ENCODE results near the gene NRG3.

Gene NRG3

DNA sequence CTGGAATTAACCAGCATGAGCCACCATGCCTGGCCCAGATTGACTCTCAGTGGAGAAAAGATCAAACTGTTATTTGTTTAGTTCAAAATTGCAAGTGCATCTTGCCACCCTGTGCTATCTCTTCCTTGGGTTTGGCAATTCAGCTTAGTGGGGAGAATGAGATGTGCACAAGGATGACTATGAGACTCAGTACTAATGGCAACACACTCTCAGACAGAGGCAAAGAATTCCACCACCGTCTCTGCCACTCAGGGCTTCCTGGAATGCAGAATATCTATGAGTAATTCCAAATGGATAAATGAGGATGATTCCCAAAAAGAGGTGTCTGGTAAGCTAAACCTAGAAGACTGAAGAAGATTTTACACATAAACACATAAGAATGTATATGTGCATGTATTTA, 525.8 kb downstream of the NRG3 start:
- DNase-seq = no peak

DNA sequence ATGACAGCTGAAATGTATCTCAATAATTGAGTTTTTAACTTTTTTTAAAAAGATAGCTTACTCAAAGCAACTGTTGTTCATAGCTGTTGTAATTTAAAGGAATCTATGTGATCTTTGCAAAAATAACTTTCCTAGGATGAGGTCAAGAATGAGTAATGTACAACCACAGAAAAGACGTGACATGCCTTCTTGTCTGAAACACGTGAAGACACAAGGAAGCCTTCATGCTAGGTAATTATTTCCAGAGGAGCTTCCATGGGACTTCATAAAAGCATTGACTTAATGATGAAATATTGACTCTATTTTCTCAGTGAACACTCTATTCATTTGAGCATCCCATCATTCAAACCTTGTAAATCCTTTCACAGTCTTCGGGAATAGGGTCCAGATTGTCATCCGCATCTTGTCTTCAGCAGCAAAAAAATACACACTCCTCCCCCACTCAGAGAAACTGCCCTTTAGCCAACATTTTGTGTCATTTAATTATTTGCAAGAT, 528.0 kb downstream of the NRG3 start:
- no peak for DNase-seq

DNA sequence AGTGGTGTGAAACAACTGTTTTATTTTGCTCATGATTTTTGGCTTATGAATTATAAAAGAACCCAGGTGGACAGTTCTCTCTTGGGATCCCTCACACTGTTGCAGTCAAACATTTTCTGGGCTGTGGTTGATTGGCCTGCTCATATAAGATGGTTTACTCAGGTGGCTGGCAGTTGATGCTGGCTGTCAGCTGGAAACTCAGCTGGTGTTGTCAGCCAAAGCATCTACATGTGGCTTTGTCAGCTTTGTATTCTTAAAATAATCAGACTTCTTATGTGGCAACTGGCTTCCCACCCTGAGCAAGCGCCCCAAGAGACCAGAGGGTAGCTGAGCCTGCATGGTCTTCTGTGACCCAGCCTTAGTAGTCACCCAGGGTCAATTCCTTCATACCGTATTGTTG, 534.7 kb downstream of the NRG3 start:
- no peak for DNase-seq

DNA sequence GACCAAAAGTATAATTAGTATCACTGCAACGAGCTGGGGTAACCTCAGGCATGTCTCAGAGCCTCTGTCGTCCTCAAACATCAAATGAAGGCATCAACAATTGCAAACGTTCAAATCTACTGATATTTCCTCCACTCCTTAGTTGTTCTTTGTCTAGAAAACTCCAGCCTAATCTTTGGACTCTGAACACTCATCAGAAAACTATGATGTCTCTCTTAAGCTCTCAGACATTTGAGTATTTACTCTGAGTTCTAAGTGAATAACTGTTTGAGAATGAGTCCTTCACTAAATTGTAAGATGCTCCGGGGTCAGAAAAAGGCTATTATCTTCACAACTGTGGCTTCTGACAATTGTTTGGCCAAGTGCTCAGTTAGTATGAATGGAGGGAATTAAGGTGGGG, 536.4 kb downstream of the NRG3 start:
- DNase-seq = no peak

DNA sequence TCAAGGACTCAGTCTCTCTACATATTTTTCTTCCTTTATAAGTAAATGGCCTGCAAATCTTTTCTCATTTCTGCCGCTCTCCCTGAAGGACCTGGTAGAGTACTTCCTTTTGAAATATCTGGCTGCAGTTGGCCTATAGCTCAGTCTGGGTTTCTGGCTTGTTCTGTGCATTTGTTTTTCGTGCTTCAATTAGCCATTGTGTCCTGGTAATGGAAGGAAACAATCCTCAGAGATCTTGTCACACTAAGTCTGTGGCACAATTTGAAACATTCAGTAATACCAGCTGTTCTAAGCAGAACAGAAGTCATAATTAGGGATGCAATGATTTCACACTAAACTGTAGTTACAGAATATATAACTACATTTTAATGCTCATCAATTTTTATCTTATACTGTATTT, 545.0 kb downstream of the NRG3 start:
- DNase-seq = no peak

DNA sequence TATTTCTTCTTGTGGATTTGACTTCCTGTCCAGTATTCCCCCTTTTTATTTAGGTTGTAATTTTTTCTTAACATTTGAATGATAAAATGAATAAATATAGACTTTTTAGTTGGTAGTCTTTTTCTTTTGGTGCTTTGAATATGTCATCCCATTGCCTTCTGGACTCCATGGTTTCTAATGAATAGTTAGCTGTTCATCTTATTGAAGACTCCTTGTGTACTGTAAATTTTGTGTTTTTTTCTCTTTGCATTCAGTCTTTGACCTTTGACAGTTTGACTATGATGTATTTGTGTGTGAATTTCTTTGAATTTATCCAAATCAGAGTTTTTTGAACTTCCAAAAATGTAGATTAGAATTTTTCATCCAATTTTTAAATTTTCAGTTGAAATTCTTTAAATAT, 554.3 kb downstream of the NRG3 start:
- no peak for DNase-seq

DNA sequence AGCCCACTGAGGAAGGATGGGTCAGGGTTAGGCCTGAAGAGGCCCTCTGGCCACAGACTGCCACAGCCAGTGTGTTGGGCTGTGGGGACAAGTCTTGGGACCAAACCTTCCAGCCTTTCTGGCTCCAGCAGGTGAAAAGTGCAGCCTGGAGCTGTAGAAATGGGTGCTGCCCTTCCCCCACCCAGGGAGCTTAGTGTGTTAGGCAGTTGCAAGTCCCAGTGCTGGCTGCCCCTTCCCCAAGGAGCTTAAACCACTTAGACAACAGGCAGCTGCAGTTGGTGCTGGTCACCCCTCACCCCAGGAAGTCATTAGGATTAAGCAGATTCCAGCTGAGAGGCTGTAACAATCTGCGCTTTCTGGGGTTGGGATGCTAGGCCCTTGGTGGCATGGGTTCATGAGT, 563.3 kb downstream of the NRG3 start:
- no peak for DNase-seq

DNA sequence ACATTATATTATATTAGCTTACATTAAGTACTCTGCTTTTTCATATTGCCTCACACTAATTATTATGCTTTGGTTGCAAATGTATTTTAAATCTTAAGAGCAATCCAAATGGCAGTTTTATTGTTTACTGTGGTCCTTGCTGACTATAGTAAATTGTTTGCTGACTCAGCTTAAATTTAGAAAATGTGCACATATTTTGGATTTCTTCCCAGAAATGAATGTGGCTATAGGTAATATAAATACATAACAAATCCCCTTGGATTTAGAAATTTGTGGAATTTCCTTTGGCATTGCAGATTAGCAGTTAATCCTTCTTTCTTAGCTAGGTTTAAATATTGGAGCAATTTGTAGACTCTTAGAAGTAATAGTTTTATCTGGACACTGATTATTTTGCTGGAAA, 565.8 kb downstream of the NRG3 start:
- DNase-seq = no peak

DNA sequence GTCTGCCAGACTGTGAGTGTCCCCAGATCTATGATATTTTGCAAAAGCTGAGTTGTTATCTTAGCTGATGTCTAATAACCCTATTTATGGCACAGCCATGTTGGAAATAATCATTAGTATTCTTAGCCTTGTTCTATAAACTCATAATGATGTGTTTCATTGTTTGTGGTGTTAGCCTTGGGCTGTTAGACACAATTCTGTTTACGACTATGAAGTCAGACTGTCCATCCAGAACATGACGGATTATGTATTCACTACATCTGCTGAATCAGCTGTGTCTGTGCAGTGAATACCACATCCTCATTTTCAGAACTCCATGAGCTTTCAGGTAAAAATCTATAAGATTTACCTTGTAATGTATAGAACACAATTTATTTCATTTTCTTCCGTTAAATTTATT, 577.1 kb downstream of the NRG3 start:
- no peak for DNase-seq

DNA sequence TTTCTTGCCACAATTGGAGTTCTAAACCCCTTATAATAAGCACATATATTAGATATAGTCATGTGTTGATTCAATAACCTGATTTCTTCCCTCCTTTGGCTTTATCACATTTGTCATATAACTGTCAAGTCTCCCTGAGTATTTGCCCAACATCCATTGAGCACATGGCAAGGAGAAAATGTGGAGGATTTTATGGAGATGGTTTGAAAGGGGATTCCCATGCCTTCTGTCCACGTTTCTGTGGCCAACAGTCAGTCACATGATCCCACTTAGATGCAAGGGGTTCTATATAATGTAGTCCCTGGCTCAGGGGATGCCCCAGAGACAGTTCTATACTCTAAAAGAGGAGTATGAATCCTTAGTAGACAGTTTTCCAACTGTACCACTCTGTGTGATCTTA, 577.7 kb downstream of the NRG3 start:
- no peak for DNase-seq

DNA sequence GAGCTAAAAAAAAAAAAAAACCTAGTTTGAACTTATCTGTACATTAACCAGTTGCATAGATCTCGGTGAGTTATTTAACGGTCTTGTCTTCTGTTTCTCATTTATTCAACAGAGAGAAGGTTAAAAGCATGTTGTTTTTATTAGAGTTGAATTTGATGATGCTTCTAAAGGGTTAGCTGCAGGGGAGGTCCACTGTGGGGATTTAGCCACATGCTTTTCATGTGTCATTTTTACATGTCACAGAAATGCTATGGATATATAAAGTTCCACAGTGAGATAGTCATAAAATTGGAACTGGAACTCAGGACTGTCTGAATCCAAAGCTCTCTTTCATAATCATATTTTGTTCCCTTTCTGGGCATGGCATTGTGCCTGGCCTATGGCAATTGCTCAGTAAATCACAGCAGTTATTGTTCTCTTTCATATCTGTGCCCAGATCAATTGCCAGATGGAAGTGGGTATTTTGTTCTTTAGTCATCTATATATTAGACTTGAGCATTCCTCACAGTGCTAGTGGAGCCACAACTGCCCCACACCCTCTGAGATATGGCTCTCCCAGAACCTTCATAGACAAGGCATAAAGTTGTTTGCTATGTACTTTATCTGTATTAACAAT, 578.8 kb downstream of the NRG3 start:
- no peak for DNase-seq

DNA sequence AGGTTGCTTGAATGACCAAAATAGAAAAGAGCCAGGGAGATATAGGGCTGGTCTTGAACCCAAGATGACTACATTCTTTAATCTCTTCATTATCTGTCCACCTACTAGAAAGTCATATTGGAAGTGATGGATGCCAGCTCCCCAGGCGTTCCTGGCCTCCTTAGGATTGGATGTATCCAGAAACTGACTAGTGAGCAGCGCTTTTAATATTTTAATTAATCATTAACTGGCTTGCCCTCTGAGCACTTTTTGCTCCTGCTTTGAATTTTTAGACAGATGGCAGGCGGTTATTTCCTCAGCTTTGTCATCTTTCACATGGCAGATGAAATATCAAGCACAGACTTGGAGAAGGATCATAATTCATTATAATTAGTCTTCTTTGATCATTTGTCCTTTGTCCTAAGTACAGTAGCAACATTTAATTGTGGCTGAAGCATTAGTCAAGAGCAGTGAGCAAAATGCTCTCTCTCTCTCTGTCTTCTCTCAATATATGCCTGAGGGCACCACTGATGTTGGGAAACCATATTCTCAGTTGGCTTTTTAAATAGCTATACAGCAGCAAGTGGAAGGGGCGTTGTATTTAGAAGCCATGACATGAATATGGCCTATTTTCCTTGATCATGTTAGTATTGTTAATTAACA, 588.0 kb downstream of the NRG3 start:
- DNase-seq = no peak

DNA sequence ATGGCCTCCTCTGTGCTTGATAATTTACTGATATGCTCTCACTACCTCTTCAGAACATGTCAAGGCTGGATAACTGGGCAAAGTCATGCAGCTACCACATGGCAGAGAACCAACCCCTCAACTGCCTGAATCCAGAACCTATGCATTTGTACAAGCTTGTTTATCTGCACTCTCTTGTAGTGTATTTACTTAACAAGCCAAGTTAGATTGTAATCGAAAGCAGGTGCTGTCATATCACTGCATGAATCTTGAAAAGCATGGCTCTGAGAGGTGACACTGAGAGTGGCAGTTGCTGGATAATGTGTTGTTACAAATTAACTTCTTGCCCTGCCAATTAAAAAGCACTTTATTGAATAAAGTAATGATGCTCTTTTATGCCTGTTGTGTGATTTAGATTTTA, 588.6 kb downstream of the NRG3 start:
- no peak for DNase-seq

DNA sequence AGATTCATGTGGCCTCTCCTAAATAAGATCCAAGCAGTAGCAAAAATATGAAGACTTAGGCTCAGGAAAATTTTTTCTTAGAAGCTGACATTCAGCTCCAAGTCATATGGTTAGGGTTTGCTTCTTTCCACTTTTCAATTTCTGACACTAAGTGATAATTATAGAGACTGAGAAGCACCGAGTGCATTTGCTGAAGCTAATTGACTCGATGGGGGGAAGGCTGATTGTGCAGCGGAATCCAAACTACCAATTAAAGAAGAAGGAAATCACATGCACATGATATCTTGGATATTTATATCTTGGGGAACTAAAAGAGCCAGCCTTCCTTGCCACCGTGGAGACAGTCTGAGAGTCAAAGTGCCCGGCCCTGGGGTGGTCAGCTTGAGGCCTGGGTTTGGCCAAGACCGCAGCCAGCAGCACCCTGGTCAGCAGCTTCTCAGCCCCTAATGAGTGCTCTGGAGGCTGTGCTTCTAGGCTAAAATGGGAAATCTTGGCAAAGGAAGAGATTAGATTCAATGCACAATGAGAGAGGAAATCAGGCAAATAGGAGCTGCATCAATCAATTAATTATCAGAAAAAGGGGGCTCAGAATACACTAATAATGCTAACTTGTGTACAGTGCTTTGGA, 589.3 kb downstream of the NRG3 start:
- DNase-seq = no peak

DNA sequence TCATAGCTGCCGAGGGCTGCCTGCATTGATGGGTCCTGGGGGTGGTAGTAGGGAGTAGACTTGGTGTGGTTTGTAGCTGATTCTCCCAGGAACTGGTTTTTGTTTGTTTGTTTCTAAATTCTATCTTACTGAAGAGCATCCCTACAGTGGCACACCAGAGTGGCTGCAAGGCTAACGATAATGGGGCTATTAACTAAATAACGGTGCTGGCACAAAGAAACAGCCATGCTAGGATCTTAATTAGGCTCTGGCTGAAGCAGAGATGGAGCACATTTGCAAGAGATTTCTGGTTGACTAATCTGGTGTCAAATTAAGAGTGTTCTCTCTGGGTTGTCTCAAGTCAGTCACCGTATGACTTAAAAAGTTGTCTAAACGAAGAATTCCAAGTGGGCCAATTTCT, 590.0 kb downstream of the NRG3 start:
- DNase-seq = no peak

DNA sequence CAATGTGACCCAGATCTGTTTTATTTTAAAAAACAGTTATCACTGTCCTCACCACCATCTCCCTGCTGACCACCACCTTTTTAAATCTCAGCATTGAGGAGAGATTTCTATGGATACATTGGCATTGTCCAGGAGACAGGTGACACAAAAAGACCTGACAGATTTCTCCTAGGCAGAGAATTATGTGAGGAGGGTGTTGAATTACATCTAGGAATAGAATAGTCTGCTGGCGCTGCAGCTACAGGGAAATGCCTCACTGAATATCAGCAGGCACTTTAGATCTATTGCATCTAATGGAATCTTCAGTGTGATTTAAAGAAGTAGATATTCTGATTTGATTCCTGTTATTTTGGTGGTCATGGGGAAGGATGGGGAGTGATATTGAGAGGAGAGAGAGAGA, 593.5 kb downstream of the NRG3 start:
- DNase-seq = no peak

DNA sequence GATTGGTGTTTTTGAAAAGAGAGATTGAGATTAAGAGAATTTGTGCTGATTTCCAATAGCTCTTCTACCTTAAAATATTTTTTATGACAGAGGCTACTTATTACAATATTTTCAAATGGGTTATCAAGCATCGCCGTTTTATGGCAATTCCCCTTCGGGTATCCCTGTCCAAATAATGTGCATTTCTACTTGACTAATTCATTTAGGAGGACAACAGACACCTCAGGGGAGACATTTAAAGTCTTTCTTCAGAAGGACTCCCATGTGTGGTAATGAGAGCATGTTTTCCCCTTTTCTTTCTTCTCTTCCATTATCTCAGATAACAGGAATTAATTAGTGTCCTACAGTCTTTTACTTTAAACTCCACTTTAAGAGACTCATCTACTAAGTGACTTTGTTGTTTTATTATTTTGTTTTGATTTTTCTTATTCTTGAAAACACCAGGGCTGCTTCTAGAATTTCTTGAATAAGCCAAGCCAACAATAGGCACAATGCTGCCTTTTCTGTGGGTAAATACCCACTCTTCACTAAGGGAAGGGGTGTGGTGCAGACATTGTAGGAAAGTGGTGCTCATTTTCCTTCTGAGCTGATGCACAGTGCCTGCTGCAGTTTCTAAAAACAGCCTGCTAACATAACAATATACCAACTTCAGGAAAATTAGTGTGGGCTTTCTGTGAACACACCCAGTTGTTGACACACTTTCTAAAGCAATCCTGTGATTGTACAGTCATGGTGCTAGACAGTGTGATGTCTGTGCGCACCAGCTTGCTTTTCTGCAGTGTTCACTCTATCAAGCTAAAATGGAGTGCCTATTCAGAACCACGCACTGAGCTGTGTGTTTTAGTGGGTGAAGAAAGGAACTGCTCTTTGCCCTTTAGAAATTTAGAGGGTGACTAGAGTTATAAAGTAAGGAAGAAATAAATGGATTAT, 597.7 kb downstream of the NRG3 start:
- DNase-seq = no peak

DNA sequence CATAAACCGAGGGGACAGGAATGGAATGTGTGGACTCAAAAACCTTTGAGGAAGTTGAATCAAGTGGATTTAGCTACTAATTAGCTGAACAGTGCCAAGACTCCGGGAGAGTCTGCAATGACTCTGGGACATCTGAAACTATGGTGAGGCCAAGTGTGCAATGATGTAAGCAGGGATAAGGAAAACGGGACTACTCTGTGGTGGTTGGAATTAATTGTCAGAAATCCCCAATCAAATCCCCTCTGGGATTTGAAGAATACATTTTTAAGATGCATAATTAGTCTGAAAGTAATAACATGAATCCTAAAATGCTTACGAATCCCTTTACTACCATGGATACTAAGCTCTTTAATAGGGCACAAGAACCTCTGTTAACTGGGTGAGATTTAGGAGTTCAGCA, 602.8 kb downstream of the NRG3 start:
- DNase-seq = no peak

DNA sequence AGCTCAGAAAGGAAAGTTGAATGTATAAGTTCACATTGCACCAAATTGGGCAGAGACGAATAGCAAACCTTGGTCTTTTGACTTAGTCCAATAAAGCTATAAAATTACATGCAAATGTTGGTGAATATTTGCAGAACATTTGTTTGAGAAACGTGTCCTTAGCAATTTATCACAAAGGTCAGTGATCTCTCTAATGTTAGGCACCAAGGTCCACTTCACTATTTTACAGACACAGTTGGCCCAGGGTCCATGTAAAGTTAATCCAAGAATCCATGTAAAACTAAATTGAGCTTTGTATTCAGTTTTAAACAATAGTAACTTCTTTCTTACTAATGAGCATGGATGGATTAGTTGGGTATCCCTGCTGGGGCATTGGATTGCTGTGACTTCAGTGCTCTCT, 617.7 kb downstream of the NRG3 start:
- DNase-seq = no peak

DNA sequence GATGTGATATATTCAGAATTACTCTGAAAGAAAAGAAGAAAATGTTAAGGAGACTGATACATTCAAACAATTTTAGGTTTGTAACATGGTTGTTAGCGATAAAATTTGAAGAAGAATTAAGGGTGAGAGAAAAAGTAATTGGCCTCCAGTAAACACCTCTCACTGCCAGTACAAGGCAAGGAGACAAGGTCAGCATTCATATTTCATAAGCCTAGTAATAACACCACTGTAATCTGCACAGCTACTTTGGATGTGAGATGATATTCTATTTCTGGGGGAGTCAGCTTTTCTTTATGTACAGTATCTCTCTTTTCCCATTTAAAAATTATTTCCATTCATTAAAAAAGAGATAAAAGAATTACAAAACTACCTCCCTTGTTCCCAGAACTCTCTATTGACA, 621.1 kb downstream of the NRG3 start:
- DNase-seq = no peak

DNA sequence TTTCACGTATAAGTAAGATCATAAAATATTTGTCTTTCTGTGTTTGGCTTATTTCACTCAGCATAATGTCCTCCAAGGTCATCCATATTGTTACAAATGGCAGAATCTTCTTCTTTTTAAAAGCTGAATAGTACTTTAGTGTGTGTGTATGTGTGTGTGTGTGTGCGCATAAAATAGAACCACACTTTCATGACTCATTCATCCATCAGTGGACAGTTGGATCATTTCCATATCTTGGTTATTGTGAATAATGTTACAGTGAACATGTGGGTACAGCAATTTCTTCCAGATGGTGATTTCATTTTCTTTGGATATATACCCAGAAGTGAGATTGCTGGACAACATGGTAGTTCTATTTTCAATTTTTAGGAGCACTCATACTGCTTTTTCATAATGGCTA, 622.4 kb downstream of the NRG3 start:
- no peak for DNase-seq

DNA sequence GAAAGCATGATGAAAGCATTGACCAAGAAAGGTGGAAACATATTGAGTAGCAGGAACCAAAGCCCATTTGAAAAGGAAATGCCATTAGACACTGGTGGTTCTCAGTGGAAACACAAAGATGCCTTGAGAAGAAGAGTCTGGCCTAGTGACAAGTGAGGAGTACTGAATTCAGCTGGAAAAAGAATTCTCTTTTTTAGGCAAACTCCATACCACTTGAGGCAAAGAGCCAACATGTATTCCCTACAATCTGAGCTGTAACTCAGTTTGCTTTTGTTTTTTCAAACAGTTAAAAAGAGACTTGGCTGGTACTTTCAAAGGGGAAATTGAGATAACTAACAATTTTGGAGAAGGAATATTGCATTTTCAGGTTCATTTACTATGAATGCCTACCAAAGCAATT, 624.0 kb downstream of the NRG3 start:
- DNase-seq = no peak

DNA sequence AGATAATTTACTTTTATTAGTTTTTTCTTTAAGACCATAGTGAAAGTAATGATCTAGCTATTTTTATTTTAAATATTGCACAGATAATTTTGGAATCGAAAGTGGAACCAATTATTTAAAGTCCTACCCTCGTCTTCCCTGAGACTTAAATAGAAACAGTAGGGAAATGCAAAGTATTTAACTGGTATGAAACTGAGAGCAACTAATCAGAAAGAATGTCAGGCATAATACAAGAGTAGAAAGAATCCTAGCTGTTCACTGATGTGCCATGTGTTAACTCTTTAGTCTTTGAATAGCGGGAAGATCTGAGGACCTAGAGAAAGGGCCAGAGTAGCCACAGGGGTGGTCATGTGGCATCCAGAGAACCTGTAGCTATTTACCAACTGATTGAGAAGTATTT, 630.0 kb downstream of the NRG3 start:
- no peak for DNase-seq

All from activated CD4-positive, alpha-beta T cell treated with anti-CD3 and anti-CD28 coated beads for 4 hours (primary cell).